GM23248 (cell line): ENCODE results near the gene STK33. TPM values are rescaled to one million over a fixed set of nuclear protein-coding genes. Genes with fewer than 3 reads are reported as not detected.

Experiments used
- DNase-seq: peaks from one replicate; pipeline ENCODE4 v3.0.0-alpha.2; 2015
- H2AFZ ChIP-seq: fragments of 200-600 bp; sonication (generic); 2 replicates; pipeline ENCODE4 v1.6.1; 2016; ENCODE audit warnings: antibody characterized with exemption
- H3F3A ChIP-seq: fragments of 200-600 bp; sonication (generic); 2 replicates; pipeline ENCODE4 v1.6.1; 2016; ENCODE audit warnings: mild to moderate bottlenecking, antibody characterized with exemption, mixed run types; ENCODE audit not compliant: insufficient read depth
- H3K27ac ChIP-seq: fragments of 200-600 bp; sonication (generic); 2 replicates; pipeline ENCODE4 v1.5.1; 2016; ENCODE audit warnings: mild to moderate bottlenecking
- H3K27me3 ChIP-seq: fragments of 200-600 bp; sonication (generic); replicated peaks from 2 replicates; pipeline ENCODE4 v1.6.1; 2016; ENCODE audit warnings: mild to moderate bottlenecking; ENCODE audit not compliant: insufficient read depth
- H3K36me3 ChIP-seq: fragments of 200-600 bp; sonication (generic); 2 replicates; pipeline ENCODE4 v1.6.1; 2016; ENCODE audit warnings: low read depth, mild to moderate bottlenecking
- H3K4me1 ChIP-seq: fragments of 200-600 bp; sonication (generic); 2 replicates; pipeline ENCODE4 v1.6.1; 2016; ENCODE audit warnings: mild to moderate bottlenecking; ENCODE audit not compliant: insufficient read depth
- H3K4me2 ChIP-seq: fragments of 200-600 bp; sonication (generic); one replicate; pipeline ENCODE4 v1.6.1; 2016; ENCODE audit warnings: mild to moderate bottlenecking; ENCODE audit not compliant: unreplicated experiment
- H3K4me3 ChIP-seq: fragments of 200-600 bp; sonication (generic); 2 replicates; pipeline ENCODE4 v1.5.1; 2016; ENCODE audit warnings: mild to moderate bottlenecking
- H3K79me2 ChIP-seq: fragments of 200-600 bp; sonication (generic); 2 replicates; pipeline ENCODE4 v1.6.1; 2016; ENCODE audit warnings: mild to moderate bottlenecking; ENCODE audit not compliant: insufficient read depth
- H3K9ac ChIP-seq: fragments of 200-600 bp; sonication (generic); 2 replicates; pipeline ENCODE4 v1.6.1; 2016; ENCODE audit warnings: mild to moderate bottlenecking
- H3K9me2 ChIP-seq: fragments of 200-600 bp; sonication (generic); 2 replicates; pipeline ENCODE4 v1.6.1; 2016; ENCODE audit warnings: mixed run types, mild to moderate bottlenecking, moderate library complexity; ENCODE audit not compliant: insufficient read depth
- H3K9me3 ChIP-seq: fragments of 200-600 bp; sonication (generic); one replicate; pipeline ENCODE4 v1.6.1; 2017; ENCODE audit warnings: low read depth
- H4K20me1 ChIP-seq: fragments of 200-600 bp; sonication (generic); 2 replicates; pipeline ENCODE4 v1.6.0; 2016; ENCODE audit not compliant: insufficient read depth
- EZH2 ChIP-seq: fragments of 200-600 bp; sonication (generic); IDR thresholded peaks from 2 replicates; pipeline ENCODE4 v1.6.1; 2018; ENCODE audit warnings: antibody characterized with exemption, mild to moderate bottlenecking; ENCODE audit not compliant: insufficient read depth, poor library complexity, severe bottlenecking
- EZH2phosphoT487 ChIP-seq: fragments of 200-600 bp; sonication (generic); IDR thresholded peaks from 2 replicates; pipeline ENCODE4 v1.6.1; 2018; ENCODE audit warnings: antibody characterized with exemption, moderate library complexity, mild to moderate bottlenecking, low read depth; ENCODE audit not compliant: insufficient read depth
- WGBS, 2 experiments: methylation state at CpG; one replicate each; pipeline ENCODE4 v1.1.6; 2015 to 2017; ENCODE audit warnings: low lambda C conversion rate in 2 of 2, low coverage in 1 of 2; ENCODE audit errors: missing lambda C conversion rate in 2 of 2; 5-methylcytosine and 5-hydroxymethylcytosine counted together
- in situ Hi-C: fragments of 300-500 bp; cut with MboI; formaldehyde crosslinking; loops from 2 replicates; pipeline ENCODE4 v1.15.0; 2020
- polyA plus RNA-seq: library from polyadenylated mRNA; unstranded; fragments of >200 nt; fragmentation: Nextera tagmentation; extraction: Ambion mirVana; gene quantifications from 2 replicates; pipeline ENCODE4 v1.2.1, GENCODE V29; 2016
- total RNA-seq: library from RNA; depleted of rRNA; stranded (reverse); fragments of >200 nt; shearing (Covaris generic); gene quantifications from 2 replicates; pipeline ENCODE4 v1.2.3, GENCODE V29; 2014

Gene STK33
- total and polyA plus RNA-seq, 2 experiments from 2014 or later, result not detected

GRCh38 chr11:8365216-8365941 is 228.6 kb downstream of the STK33 start:
- TF ChIP-seq EZH2phosphoT487, result no peak
- TF ChIP-seq EZH2, result no peak

GRCh38 chr11:8363921-8364320 is 230.1 kb downstream of the STK33 start:
- Histone ChIP-seq H3K27me3 (peaks cover 47% of the 10 kb centered on the region), H3K36me3 (no peaks in the 10 kb centered on the region), H3K9me2 (no peaks in the 10 kb centered on the region), H2AFZ (no peak overlapping the region), H4K20me1 (no peaks in the 10 kb centered on the region), H3K9ac (no peak overlapping the region), H3K79me2 (no peaks in the 10 kb centered on the region), H3K4me1 (no peaks in the 10 kb centered on the region), H3K9me3 (no peaks in the 10 kb centered on the region), H3K27ac (no peak overlapping the region), H3F3A (no peaks in the 10 kb centered on the region), H3K4me2 (no peak overlapping the region), H3K4me3 (no peak overlapping the region)
- no peak for TF ChIP-seq EZH2phosphoT487
- TF ChIP-seq EZH2, result no peak
- DNase-seq, result peak; percentile 43
- in situ Hi-C loops, result no loop called here
- 14 to 15% methylated on average over 15 of the region's 15 CpGs for WGBS, 2 experiments

More at GRCh38 chr11:8365216-8365941, 228.6 kb downstream of the STK33 start:
- Histone ChIP-seq H3F3A (no peaks in the 10 kb centered on the region), H3K4me3 (no peak overlapping the region), H3K27ac (no peak overlapping the region), H3K9me2 (no peaks in the 10 kb centered on the region), H3K79me2 (no peaks in the 10 kb centered on the region), H4K20me1 (no peaks in the 10 kb centered on the region), H3K4me1 (no peaks in the 10 kb centered on the region), H3K36me3 (no peaks in the 10 kb centered on the region), H2AFZ (no peak overlapping the region), H3K4me2 (no peak overlapping the region), H3K9me3 (no peaks in the 10 kb centered on the region), H3K27me3 (peaks cover 43% of the 10 kb centered on the region), H3K9ac (no peak overlapping the region)
- no peak for DNase-seq
- in situ Hi-C loops, result no loop called here
- WGBS, 2 experiments, result 52 to 57% methylated on average over 11 of the region's 11 CpGs

- no peaks in the 10 kb centered on the region for H3F3A ChIP-seq
- H2AFZ ChIP-seq, result no peak overlapping the region
- H3K4me1 ChIP-seq, result no peaks in the 10 kb centered on the region
- peaks cover 44% of the 10 kb centered on the region for H3K27me3 ChIP-seq
- H3K4me2 ChIP-seq, result no peak overlapping the region
- in situ Hi-C loops, result no loop called here
- H3K27ac ChIP-seq, result no peak overlapping the region
- no peaks in the 10 kb centered on the region for H3K9me2 ChIP-seq
- H4K20me1 ChIP-seq, result no peaks in the 10 kb centered on the region
- H3K79me2 ChIP-seq, result no peaks in the 10 kb centered on the region
- H3K9ac ChIP-seq, result no peak overlapping the region
- 41 to 51% methylated on average over 8 of the region's 8 CpGs for WGBS, 2 experiments
- DNase-seq, result no peak
- TF ChIP-seq EZH2, result no peak
- no peak overlapping the region for H3K4me3 ChIP-seq
- no peaks in the 10 kb centered on the region for H3K36me3 ChIP-seq
- no peaks in the 10 kb centered on the region for H3K9me3 ChIP-seq
Observed at GRCh38 chr11:8362899-8363298, 231.1 kb downstream of the STK33 start.

- DNase-seq, result no peak
- H3K27me3 ChIP-seq, result peaks cover 41% of the 10 kb centered on the region
- H3K9me3 ChIP-seq, result no peaks in the 10 kb centered on the region
- no peak overlapping the region for H3K9ac ChIP-seq
- in situ Hi-C loops, result no loop called here
- no peaks in the 10 kb centered on the region for H3K79me2 ChIP-seq
- no peak overlapping the region for H3K4me3 ChIP-seq
- no peak overlapping the region for H3K4me2 ChIP-seq
- TF ChIP-seq EZH2phosphoT487 (no peak), EZH2 (no peak)
- no peaks in the 10 kb centered on the region for H3K36me3 ChIP-seq
- no peak overlapping the region for H3K27ac ChIP-seq
- WGBS, 2 experiments, result 21 to 24% methylated on average over 4 of the region's 4 CpGs
- H2AFZ ChIP-seq, result no peak overlapping the region
- H3F3A ChIP-seq, result no peaks in the 10 kb centered on the region
- H3K9me2 ChIP-seq, result no peaks in the 10 kb centered on the region
- no peaks in the 10 kb centered on the region for H4K20me1 ChIP-seq
- no peaks in the 10 kb centered on the region for H3K4me1 ChIP-seq
Observed at GRCh38 chr11:8362491-8362890, 231.5 kb downstream of the STK33 start.

- Histone ChIP-seq H3K4me1 (no peaks in the 10 kb centered on the region; the same call in 1 of the 2 replicates), H2AFZ (no peak overlapping the region), H3K9me3 (no peaks in the 10 kb centered on the region), H3K36me3 (no peaks in the 10 kb centered on the region), H4K20me1 (no peaks in the 10 kb centered on the region), H3K4me3 (no peak overlapping the region), H3F3A (no peaks in the 10 kb centered on the region), H3K9me2 (no peaks in the 10 kb centered on the region), H3K27me3 (peaks cover 37% of the 10 kb centered on the region), H3K9ac (no peak overlapping the region), H3K4me2 (no peak overlapping the region), H3K27ac (no peak overlapping the region), H3K79me2 (no peaks in the 10 kb centered on the region)
- no peak for DNase-seq
- in situ Hi-C loops, result no loop called here
- TF ChIP-seq EZH2phosphoT487 (no peak), EZH2 (no peak)
- WGBS, 2 experiments, result 60 to 66% methylated on average over 11 to 12 of the region's 12 CpGs
Observed at GRCh38 chr11:8361664-8362210, 232.3 kb downstream of the STK33 start.
